A673 (cell line): ENCODE data around the gene SH3RF1. TPM values are rescaled to one million over a fixed set of nuclear protein-coding genes. Genes with fewer than 3 reads are reported as not detected.

ENCODE experiments used
- BruUV-seq: library from RNA; stranded (reverse); fragments of 400-500 nt; replicated peaks from 2 replicates; lab custom pipeline; 2021; lab: Mats Ljungman, UMichigan
- CTCF ChIA-PET: fragments of 300-600 bp; sonication (Branson Sonifier 250); formaldehyde crosslinking; loops from one replicate; lab custom pipeline; 2022; ENCODE audit warnings: antibody characterized with exemption; lab: Charles Lee
- POLR2A ChIA-PET: fragments of 300-600 bp; sonication (Branson Sonifier 250); formaldehyde crosslinking; loops from one replicate; lab custom pipeline; 2022; ENCODE audit warnings: antibody characterized with exemption; ENCODE audit not compliant: low non-redundant PET; lab: Charles Lee
- DNase-seq: peaks from one replicate; pipeline ENCODE4 v3.0.0-alpha.2; 2015; ENCODE audit warnings: low spot score
- H3K27ac ChIP-seq: fragments of 200-600 bp; sonication (generic); 2 replicates; pipeline ENCODE4 v1.5.1; 2016; ENCODE audit warnings: mixed run types, low read depth, mild to moderate bottlenecking, mixed read lengths, antibody characterized with exemption, low read length; ENCODE audit not compliant: poor library complexity, severe bottlenecking
- H3K27me3 ChIP-seq: fragments of 200-600 bp; sonication (generic); replicated peaks from 2 replicates; pipeline ENCODE4 v1.6.1; 2017; ENCODE audit warnings: mixed run types, low read depth, mild to moderate bottlenecking, mixed read lengths, antibody characterized with exemption, low read length; ENCODE audit not compliant: insufficient read depth, poor library complexity
- H3K36me3 ChIP-seq: fragments of 200-600 bp; sonication (generic); 2 replicates; pipeline ENCODE4 v1.6.1; 2016; ENCODE audit warnings: mixed run types, mild to moderate bottlenecking, mixed read lengths, antibody characterized with exemption, low read length; ENCODE audit not compliant: insufficient read depth, poor library complexity, severe bottlenecking
- H3K4me1 ChIP-seq: fragments of 200-600 bp; sonication (generic); 2 replicates; pipeline ENCODE4 v1.6.1; 2017; ENCODE audit warnings: mixed run types, mild to moderate bottlenecking, mixed read lengths, antibody characterized with exemption, low read length; ENCODE audit not compliant: insufficient read depth, poor library complexity, severe bottlenecking
- H3K4me3 ChIP-seq: fragments of 200-600 bp; sonication (generic); 2 replicates; pipeline ENCODE4 v1.5.1; 2016; ENCODE audit warnings: low read depth, mixed run types, mild to moderate bottlenecking, mixed read lengths, low read length; ENCODE audit not compliant: poor library complexity, severe bottlenecking
- H3K9me3 ChIP-seq: fragments of 200-600 bp; sonication (generic); 2 replicates; pipeline ENCODE4 v1.6.1; 2016; ENCODE audit warnings: mixed run types, low read depth, mild to moderate bottlenecking, mixed read lengths, antibody characterized with exemption, low read length; ENCODE audit not compliant: poor library complexity, severe bottlenecking
- CTCF ChIP-seq: fragments of 300-800, 200-600 bp; sonication (generic); conservative IDR thresholded peaks from 2 replicates; pipeline ENCODE4 v1.5.1; 2017; ENCODE audit warnings: low read depth, mild to moderate bottlenecking, antibody characterized with exemption, low read length, moderate library complexity, mixed read lengths
- EZH2 ChIP-seq: fragments of 200-600 bp; sonication (generic); IDR thresholded peaks from 2 replicates; pipeline ENCODE4 v1.6.1; 2017; ENCODE audit warnings: borderline replicate concordance, low read depth, mild to moderate bottlenecking, mixed read lengths, antibody characterized with exemption, low read length; ENCODE audit not compliant: poor library complexity, severe bottlenecking
- intact Hi-C: fragments of 100-400 bp; cut with micrococcal nuclease; formaldehyde crosslinking; loops from one replicate; pipeline ENCODE4 v1.10.0; 2022; ENCODE audit not compliant: unreplicated experiment
- total RNA-seq: library from RNA; stranded (reverse); gene quantifications from 2 replicates; pipeline ENCODE4 v1.2.3, GENCODE V29; 2021

SH3RF1 gene
- total RNA-seq, 1 experiment from 2014 or later, result 15.3 TPM

- no peak for DNase-seq
- CTCF ChIA-PET, result no interaction called here
- intact Hi-C loops, result no loop called here
Measured at GRCh38 chr4:169044714-169045447, 225.9 kb downstream of the SH3RF1 start.

More at GRCh38 chr4:169044714-169045447, 225.9 kb downstream of the SH3RF1 start:
- Histone ChIP-seq H3K9me3 (no peaks in the 10 kb centered on the region), H3K4me1 (peaks cover 12% of the 10 kb centered on the region), H3K27me3 (no peaks in the 10 kb centered on the region), H3K4me3 (no peak overlapping the region), H3K27ac (no peak overlapping the region), H3K36me3 (no peaks in the 10 kb centered on the region)
- POLR2A ChIA-PET, result no interaction called here
- no peak for TF ChIP-seq EZH2
- TF ChIP-seq CTCF, result no peak
- no TSS peak for BruUV-seq
